RKO (cell line): Measurements from ENCODE around the gene TMC4.

Source experiments
- DNase-seq: peaks from one replicate; pipeline ENCODE4 v3.0.0-alpha.2; 2016; ENCODE audit warnings: low spot score

TMC4 gene

GRCh38 chr19:54154603-54155345, 18.2 kb downstream of the TMC4 start:
- no peak for DNase-seq

DNA sequence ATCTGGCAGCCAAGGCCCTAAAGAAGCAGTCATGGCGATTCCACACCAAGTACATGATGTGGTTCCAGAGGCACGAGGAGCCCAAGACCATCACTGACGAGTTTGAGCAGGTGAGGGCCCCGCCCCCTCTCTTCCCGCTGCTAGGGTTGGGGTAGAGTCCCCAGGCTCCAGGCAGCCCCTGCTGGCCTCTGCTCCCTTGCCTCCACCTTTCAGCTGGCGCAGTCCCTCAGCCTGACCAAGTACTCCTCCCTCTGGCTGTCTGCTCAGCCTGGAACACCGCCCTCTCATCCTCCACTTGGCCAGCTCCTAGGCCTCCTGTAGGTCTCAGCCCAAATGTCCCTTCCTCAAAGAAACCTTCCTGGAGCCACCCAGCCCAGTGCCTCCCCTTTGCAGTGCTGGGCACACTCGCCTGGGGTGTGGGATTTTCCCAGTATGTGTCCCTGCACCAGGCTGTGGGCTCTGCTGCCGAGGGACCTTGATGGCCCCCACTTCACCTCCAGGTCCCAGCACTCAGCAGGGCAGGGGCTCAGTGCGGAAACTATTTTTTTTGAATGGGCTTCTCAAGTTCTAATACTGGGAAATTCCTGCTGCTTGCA, 19.1 kb downstream of the TMC4 start:
- no peak for DNase-seq

- DNase-seq, result no peak
Measured at GRCh38 chr19:54152878-54153524, 20.0 kb downstream of the TMC4 start.

DNA sequence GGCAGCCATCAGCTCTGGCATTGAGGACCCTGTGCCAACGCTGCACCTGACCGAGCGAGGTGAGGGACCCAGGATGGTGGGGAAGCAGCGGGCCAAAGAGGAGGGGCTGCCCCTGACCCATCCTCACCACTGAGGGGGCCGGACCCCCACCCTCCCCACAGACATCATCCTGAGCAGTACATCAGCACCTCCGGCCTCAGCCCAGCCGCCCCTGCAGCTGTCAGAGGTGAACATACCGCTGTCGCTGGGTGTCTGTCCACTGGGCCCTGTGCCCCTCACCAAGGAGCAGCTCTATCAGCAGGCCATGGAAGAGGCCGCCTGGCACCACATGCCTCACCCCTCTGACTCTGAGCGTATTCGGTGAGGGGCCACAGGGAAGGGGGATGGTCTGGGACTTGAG, 20.7 kb downstream of the TMC4 start:
- no peak for DNase-seq

DNA sequence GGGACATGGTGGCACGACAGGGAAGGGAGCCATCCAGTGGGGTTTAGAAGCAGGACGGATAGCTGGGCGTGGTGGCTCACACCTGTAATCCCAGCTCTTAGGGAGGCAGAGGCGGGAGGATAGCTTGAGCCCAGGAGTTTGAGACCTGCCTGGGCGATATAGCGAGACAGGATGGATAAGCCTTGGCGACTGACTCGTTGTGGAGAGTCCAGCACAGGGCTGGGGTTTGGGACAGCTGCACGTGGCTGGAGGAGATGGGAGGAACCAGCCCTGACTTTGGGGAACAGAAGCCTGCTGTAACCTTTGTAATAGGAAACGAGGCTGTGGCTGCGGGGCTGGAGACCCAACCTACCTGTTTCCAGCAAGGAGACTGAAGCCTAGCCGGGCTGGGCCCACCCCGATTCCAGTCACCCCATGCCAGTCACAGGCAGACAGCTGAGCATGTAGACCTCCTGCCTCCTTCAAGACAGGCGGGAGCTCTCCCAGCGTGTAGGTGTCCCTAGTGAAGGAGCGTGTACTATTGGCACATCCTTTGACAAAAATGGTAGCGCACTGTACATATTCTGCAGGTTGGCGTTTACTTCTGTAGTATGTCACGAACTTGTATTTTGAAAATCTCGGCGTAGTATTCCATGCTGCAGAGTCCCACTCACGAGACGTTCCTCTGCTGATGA, 21.5 kb downstream of the TMC4 start:
- no peak for DNase-seq

GRCh38 chr19:54149021-54149812, 23.7 kb downstream of the TMC4 start:
- DNase-seq, result no peak

- DNase-seq, result no peak
Measured at GRCh38 chr19:54148158-54148557, 24.8 kb downstream of the TMC4 start.

DNA sequence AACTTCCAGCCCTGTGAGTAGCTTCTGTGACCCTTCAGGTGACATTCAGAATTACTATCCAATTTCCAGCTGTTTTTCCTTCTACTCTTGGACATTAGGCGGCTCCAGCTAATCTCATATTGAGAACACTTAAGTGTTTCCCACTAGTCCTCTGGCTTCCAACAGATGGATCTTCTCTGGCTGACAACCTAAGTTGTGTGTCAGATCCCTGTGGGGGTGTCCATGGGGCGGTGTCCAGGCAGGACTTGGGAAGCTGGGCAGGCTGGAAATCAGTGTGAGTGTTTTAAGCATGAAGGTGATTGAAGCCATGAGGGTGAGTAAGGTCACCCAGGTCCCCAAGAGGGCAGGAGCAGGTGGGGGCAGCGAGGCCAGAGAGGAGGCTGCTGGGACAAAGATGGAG, 25.3 kb downstream of the TMC4 start:
- DNase-seq, result no peak

- DNase-seq, result no peak
Measured at GRCh38 chr19:54145541-54146158, 27.3 kb downstream of the TMC4 start.

GRCh38 chr19:54142166-54142780, 30.7 kb downstream of the TMC4 start:
- no peak for DNase-seq

DNA sequence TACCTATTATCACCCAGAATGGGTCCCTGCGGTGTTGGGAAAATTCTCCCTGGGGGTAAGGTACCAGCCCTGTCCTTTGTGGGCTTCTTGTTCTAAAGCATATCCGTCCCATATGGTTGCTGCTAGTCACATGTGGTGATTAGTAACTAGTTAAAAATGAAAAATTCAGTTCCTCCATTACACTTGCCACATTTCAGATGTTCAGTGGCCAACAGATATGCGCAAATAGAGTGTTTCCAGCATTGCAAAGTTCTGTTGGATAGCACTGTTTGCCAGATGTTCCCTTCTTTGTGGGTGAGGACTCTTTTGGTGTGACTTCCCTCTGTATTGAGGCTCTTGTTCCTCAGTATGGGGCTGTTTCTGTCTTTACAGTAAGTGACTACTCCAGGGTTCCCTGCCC, 31.6 kb downstream of the TMC4 start:
- no peak for DNase-seq

DNA sequence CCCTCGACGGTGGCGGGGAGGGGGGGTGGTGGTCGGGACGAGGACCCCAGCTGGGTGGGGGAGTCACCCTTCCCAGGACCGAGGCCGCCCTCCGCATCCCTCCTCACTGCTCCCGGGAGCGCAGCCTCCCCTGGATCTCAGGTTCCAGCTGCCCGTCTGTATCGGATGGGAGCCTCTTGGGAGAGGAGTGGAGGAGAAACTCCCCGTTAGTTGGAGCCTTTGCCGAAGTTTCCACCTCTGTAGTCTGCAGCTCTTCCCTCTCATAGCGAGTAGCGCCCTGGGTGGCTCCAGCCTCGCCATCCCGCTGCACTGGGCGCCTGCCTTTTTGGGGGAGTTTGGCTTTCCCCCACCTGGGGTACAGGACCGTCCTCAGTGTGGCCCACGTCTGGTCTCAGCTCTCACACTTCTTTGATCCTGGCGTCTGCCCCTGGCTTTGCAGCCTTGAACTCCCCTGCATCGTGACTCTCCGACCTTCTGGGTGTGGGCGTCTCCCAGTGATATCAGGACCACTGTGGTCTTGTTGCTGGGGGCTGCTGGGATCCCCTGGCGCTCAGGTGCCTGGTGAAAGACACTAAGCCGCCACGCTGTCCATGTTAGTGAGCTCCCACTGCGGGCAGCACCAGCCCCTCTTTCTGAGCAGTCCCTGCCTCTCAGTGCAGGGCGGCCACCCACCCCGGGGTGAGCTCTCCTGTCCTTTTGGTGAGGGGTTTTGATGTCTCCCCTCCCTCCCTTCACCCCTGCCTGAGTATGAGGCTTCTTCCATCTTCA, 34.3 kb downstream of the TMC4 start:
- no peak for DNase-seq

GRCh38 chr19:54137699-54138488, 35.1 kb downstream of the TMC4 start, which contains the start of gene CNOT3:
TSS of gene CNOT3 (plus strand) at chr19:54137762. CDS start at chr19:54142979, 5,217 bp downstream.
- no peak for DNase-seq

DNA sequence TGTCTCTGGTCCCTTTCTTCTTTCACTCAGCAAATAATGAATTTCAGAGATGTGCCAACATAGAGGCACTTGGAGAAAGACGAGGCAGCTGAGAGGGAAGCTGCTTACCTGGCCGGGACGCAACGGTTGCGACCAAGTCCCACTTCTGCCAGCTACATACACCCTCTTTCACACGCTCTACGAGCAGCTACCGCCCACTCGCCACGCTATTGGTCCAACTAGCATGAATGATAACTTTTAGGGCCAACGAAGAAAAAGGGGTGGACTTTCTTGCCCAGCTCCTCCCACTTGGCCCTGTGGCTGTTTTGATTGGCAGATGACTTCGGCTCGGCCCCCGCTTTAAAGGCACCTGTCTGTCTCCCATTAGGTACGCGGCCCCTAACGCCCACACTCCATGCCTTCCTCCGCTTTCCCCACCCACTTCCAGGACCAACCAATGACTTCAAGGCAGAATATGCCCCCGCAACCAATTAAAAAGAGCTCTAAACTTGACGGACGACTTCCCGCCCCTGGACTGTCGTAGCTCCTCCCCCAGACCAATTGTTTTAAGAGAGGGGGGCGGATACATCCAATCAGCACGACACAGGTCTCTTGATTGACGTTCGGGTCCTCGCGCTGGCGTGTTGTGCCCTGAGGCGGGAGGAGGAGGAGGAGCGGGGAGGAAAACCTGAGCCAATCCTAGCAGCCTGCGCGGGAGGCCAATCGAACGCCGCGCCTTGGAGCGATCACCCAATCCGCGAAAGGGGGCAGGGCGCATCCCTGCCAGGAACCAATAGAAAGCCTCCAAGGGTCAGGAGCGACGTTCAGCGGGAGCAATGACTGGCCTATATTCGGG, 35.9 kb downstream of the TMC4 start:
- DNase-seq, result peak; percentile 100

DNA sequence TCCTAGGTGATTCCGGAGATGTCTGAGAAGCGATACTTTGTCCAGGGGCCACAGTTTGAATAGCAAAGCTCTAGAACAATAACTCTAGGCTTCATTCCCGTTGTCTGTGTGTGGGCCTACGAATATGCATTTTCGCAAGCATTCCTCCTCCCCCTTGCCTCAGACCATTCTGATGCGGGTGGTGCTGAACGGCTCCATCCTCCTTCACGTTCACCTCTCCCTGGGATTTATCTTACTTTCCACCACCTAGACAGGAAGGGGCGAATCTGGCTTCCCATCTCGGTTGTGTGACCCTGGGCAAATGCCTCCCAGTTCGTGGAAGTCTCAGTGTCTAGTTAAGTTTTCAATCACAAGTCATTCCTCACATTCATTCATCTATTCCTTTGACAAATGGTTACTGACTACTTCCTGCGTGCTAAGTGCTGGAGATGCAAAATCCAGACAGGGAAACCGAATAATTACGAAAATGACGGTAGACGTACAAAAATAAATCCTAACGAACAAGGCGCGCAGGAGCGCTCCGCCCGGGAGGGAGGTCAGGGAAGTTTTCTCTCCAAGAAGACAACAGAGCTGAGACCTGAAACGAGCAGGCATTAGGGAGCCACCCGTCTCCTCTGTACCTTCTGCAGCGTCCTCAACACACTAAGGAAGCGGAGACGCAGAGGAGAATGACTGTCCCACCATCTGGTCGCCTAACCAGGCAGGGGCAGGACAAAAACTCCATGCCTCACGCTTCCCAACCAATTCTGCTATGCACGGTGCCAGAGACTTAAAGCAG, 36.7 kb downstream of the TMC4 start:
- DNase-seq, result peak; percentile 30

DNA sequence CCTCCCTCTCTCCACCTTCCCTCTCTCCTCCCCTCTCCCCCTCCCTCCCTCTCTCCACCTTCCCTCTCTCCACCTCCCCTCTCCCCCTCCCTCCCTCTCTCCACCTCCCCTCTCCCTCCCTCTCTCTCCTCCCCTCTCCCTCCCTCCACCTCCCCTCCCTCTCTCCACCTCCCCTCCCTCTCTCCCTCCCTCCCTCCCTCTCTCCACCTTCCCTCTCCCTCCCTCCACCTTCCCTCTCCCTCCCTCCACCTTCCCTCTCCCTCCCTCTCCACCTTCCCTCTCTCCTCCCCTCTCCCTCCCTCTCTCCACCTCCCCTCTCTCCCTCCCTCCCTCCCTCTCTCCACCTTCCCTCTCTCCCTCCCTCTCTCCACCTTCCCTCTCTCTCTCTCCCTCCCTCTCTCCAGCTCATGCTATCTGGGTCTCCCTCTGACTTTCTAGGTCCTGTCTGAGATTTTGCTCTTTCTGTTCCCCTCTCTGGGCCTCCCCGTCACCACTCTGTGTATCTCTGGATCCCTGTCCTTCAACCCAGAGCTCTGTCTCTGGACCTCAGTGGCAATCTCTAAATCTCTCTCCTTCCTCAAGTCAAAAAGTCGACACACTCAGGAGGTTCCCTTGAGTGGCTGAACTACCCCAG, 38.9 kb downstream of the TMC4 start:
- no peak for DNase-seq

DNA sequence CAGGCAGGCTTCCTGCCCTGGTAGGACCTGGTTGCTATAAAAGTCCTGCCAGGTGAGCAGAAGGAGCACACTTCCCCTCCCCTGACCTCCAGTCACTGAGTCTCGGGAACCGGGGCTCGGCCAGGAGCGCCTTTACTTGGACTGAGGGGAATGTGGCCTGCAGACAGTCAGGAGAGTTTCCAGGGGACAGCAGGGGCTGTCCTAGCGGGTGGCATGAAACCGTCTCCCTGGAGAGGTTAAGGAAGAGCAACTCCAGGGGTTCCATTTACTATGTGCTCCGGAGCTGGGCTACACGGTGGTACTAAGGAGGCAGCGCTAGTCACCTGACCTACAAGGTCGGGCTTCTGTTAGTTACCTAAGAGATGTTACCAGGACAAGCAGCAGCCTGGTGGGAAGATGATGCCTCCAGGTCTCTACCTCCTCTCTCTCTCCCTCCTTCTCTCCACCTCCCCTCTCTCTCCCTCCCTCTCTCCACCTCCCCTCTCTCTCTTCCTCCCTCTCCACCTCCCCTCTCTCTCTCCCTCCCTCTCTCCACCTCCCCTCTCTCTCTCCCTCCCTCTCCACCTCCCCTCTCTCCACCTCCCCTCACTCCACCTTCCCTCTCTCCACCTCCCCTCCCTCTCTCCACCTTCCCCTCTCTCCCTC, 39.5 kb downstream of the TMC4 start:
- no peak for DNase-seq
